Measurements from ENCODE around the gene ACO1.

GRCh38 chr9:32401488-32401887, 17.0 kb downstream of the ACO1 start:
- no peak for TF ChIP-seq FOXK2 (IDR thresholded peaks at IDR 0.05)
- TF ChIP-seq FOXM1 (IDR thresholded peaks at IDR 0.05; ENCODE audit: borderline replicate concordance) = no peak
- TF ChIP-seq ARNT (IDR thresholded peaks at IDR 0.05) = no peak
- TF ChIP-seq BHLHE40 (IDR thresholded peaks at IDR 0.05; ENCODE audit: borderline replicate concordance) = no peak
- no peak for TF ChIP-seq TARDBP (IDR thresholded peaks at IDR 0.05)
- no peak for TF ChIP-seq ELF4 (IDR thresholded peaks at IDR 0.05)
- no peak for TF ChIP-seq SUZ12 (IDR thresholded peaks at IDR 0.05)
- no peak for TF ChIP-seq SP1 (IDR thresholded peaks at IDR 0.05)
- no peak for TF ChIP-seq FOXA1 (IDR thresholded peaks at IDR 0.05)
- no peak for TF ChIP-seq HDGF (IDR thresholded peaks at IDR 0.05; ENCODE audit: borderline replicate concordance)
- no peak for TF ChIP-seq L3MBTL2 (conservative IDR thresholded peaks at IDR 0.05)
- no peak for TF ChIP-seq ZNF384 (IDR thresholded peaks at IDR 0.05)
- TF ChIP-seq CTBP1 (IDR thresholded peaks at IDR 0.05; ENCODE audit: borderline replicate concordance) = no peak
- TF ChIP-seq LEF1 (IDR thresholded peaks at IDR 0.05; ENCODE audit: borderline replicate concordance) = no peak

Measured in HEK293T (cell line).